ENCODE data around the gene UCK2. TPM values are rescaled to one million over a fixed set of nuclear protein-coding genes. Genes with fewer than 3 reads are reported as not detected.
A peak's percentile ranks its signal among the peaks of the same experiment; 100 is the strongest.

The UCK2 gene
- polyA plus RNA-seq, 2 of the 4 experiments (the other 2 are of a cell fraction): 72.4 to 98.9 TPM

DNA sequence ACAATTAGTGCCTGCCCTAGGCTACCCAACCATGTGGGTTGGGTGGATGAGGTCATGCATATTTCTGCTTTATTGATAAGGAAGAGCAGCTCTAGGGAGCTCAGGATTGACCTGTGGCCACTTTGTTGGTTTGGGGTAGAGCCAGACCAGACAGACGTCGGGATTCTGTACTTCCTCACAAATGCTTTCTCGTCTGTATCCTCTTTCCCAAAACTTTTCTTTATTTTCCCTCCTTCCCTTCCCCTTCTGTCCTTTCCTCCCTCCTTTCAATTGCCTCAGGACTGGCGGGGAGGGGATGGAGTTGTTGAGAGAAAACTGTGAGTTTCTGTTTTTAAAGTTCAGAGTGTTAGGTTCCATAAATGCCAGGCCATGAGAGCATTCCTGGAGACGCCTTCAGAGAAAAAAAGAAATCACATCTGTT, 68.0 kb downstream of the UCK2 start (continued):
- TF ChIP-seq HEYL (CRISPR knock-in tag; IDR thresholded peaks at IDR 0.05) (no peak), GATA3 (IDR thresholded peaks at IDR 0.05; ENCODE audit: borderline replicate concordance) (no peak)

DNA sequence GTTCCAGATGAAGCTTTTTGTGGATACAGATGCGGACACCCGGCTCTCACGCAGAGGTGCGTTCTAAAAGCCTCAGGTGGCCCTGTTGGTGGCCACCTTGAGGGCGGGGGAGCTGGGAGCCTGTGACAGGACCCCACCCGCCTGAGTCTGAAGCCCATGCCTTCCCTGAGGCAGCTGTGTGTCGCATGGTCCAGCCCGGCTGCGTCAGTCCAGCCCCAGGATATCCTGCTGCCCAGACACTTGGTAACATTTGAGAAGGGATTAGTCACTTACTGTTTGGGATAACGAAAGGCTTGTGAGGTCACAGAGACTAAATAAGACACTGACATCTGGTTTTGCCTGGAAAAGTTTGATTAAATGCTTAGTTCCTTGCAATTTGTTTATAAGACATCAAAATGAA, 68.9 kb downstream of the UCK2 start:
- Histone ChIP-seq H3K27ac (peak overlapping the region in 1 of 2 experiments; percentile 17; a peak in 1 of 6 replicates), H3K4me2 (no peak overlapping the region), H3K4me1 (peaks cover 17% of the 10 kb centered on the region; the same call in 2 of the 3 replicates), H3K4me3 (no peak overlapping the region), H3K9me3 (no peaks in the 10 kb centered on the region)
- ATAC-seq (peak in 1 of 2 experiments; percentile 21; a peak in 1 of 6 replicates), DNase-seq (ENCODE audit: low read depth in 1 of 2, low spot score in 1 of 2) (no peak), FAIRE-seq (no peak)
- 71% methylated on average over 6 of the region's 10 CpGs for WGBS (ENCODE audit: missing lambda C conversion rate)
- TF ChIP-seq, protein P1, sequence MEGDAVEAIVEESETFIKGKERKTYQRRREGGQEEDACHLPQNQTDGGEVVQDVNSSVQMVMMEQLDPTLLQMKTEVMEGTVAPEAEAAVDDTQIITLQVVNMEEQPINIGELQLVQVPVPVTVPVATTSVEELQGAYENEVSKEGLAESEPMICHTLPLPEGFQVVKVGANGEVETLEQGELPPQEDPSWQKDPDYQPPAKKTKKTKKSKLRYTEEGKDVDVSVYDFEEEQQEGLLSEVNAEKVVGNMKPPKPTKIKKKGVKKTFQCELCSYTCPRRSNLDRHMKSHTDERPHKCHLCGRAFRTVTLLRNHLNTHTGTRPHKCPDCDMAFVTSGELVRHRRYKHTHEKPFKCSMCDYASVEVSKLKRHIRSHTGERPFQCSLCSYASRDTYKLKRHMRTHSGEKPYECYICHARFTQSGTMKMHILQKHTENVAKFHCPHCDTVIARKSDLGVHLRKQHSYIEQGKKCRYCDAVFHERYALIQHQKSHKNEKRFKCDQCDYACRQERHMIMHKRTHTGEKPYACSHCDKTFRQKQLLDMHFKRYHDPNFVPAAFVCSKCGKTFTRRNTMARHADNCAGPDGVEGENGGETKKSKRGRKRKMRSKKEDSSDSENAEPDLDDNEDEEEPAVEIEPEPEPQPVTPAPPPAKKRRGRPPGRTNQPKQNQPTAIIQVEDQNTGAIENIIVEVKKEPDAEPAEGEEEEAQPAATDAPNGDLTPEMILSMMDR (IDR thresholded peaks at IDR 0.05): no peak
- POLR2A ChIA-PET: no interaction called here
- CTCF ChIA-PET: no interaction called here

DNA sequence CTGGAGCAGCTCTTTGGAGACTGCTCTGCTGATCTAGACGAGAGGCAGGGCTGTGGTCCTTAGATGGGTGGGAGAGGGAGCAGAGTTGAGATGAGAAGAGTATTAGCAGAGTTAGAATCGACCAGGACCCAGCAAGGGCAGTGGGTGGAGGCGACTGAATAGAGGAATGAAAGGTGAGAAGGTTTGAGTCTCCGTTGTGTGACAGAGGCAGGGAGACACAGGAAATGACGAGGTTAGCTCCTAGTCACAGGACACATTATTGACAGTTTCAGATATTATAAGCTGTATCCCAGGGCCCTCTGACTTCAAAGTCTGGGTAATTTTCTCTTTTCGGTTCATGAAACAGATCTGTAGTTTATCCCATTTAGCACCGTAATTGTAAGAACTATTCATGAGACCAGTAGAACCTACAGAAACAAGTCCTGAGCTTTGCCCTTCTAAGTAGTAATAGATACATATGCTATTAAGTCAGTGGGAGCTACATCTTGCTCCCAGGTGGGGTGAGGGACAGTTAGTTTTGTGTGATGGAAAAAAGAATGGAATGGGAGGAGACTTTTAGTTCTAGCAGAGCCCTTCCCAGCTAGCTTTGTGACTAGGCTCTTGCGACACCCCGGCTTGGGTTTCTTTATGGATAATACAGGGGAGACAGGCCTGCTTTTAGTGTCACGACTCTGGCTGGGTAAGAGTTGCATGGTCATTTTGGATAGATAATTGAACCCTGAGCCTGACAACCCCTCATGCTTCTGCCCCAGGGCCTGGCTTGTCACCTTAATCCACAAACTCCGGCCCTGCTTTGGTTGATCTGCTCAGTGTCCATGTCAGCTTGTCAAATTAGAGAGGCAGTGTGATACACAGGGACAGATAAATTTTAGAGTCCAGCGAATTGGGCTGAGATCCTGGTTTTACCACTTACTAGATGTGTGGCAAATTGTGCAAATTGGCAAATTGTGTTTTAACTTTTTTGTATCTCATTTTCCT, 70.2 kb downstream of the UCK2 start:
- 82% methylated on average over 12 of the region's 12 CpGs for WGBS (ENCODE audit: missing lambda C conversion rate)
- H3K4me3 ChIP-seq: no peak overlapping the region
- DNase-seq (ENCODE audit: low read depth in 1 of 2, low spot score in 1 of 2) (no peak), FAIRE-seq (no peak), ATAC-seq (no peak)
- H3K4me2 ChIP-seq: no peak overlapping the region
- ChIA-PET POLR2A (no interaction called here), CTCF (interaction anchor here (0.9 to 4.5 kb wide), 3 partner anchors 9 to 69 kb away, joined by 3 to 30 read pairs (median 7); no protein-coding TSS in a partner anchor)
- H3K9me3 ChIP-seq: no peaks in the 10 kb centered on the region
- H3K27ac ChIP-seq: no peak overlapping the region
- H3K4me1 ChIP-seq: peaks cover 17% of the 10 kb centered on the region; the same call in 2 of the 3 replicates
- TF ChIP-seq EHMT2 (IDR thresholded peaks at IDR 0.05; ENCODE audit: low read depth): no peak
- TF ChIP-seq ZFP36 (IDR thresholded peaks at IDR 0.05; ENCODE audit: borderline replicate concordance, partially characterized antibody): no peak
- TF ChIP-seq, protein P2, sequence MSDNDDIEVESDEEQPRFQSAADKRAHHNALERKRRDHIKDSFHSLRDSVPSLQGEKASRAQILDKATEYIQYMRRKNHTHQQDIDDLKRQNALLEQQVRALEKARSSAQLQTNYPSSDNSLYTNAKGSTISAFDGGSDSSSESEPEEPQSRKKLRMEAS (IDR thresholded peaks at IDR 0.05): no peak
- TF ChIP-seq MAFK (IDR thresholded peaks at IDR 0.05; ENCODE audit: partially characterized antibody): no peak
- peak; percentile 27 to 28; a peak in 2 of 4 replicates for TF ChIP-seq CEBPB (IDR thresholded peaks at IDR 0.05)
- no peak for TF ChIP-seq EHF (CRISPR knock-in tag; IDR thresholded peaks at IDR 0.05)
- TF ChIP-seq, protein P3, sequence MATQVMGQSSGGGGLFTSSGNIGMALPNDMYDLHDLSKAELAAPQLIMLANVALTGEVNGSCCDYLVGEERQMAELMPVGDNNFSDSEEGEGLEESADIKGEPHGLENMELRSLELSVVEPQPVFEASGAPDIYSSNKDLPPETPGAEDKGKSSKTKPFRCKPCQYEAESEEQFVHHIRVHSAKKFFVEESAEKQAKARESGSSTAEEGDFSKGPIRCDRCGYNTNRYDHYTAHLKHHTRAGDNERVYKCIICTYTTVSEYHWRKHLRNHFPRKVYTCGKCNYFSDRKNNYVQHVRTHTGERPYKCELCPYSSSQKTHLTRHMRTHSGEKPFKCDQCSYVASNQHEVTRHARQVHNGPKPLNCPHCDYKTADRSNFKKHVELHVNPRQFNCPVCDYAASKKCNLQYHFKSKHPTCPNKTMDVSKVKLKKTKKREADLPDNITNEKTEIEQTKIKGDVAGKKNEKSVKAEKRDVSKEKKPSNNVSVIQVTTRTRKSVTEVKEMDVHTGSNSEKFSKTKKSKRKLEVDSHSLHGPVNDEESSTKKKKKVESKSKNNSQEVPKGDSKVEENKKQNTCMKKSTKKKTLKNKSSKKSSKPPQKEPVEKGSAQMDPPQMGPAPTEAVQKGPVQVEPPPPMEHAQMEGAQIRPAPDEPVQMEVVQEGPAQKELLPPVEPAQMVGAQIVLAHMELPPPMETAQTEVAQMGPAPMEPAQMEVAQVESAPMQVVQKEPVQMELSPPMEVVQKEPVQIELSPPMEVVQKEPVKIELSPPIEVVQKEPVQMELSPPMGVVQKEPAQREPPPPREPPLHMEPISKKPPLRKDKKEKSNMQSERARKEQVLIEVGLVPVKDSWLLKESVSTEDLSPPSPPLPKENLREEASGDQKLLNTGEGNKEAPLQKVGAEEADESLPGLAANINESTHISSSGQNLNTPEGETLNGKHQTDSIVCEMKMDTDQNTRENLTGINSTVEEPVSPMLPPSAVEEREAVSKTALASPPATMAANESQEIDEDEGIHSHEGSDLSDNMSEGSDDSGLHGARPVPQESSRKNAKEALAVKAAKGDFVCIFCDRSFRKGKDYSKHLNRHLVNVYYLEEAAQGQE (IDR thresholded peaks at IDR 0.05): no peak
- TF ChIP-seq ZC3H11A (IDR thresholded peaks at IDR 0.05): no peak
- no peak for TF ChIP-seq EP300 (IDR thresholded peaks at IDR 0.05)

DNA sequence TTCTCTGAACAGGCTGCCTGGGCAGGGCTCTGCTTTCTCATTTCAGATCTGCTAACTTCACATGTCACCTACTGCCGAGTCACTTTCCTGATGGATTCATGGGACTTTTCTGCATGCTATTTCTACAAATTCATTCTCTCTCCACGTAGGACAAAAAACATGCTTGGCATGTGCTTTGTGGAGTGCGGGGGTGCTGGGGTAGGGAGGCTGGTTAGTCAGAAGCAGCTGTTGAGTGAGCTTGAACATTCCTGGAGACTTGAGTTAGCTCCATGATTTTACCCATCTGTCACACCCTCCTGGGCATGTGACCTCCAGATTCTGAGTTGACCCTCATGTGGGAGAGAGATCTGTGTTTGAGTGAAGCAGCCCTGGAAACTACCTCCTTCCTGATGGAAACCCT, 71.4 kb downstream of the UCK2 start:
- H3K9me3 ChIP-seq: no peaks in the 10 kb centered on the region
- H3K4me2 ChIP-seq: no peak overlapping the region
- FAIRE-seq (no peak), ATAC-seq (peak; percentile 49 to 52; a peak in 5 of 6 replicates), DNase-seq (ENCODE audit: low read depth in 1 of 2, low spot score in 1 of 2) (peak in 1 of 2 experiments; percentile 35)
- CTCF ChIA-PET: interaction anchor here (1.2 to 4.5 kb wide), 4 partner anchors 8 to 298 kb away, joined by 4 to 30 read pairs (median 6); no protein-coding TSS in a partner anchor
- POLR2A ChIA-PET: no interaction called here
- WGBS (ENCODE audit: missing lambda C conversion rate): 27% methylated on average over 3 of the region's 3 CpGs
- H3K4me3 ChIP-seq: no peak overlapping the region
- peaks cover 20% of the 10 kb centered on the region; the same call in 2 of the 3 replicates for H3K4me1 ChIP-seq
- peak overlapping the region in 1 of 2 experiments; percentile 34; a peak in 2 of 6 replicates for H3K27ac ChIP-seq
- TF ChIP-seq RNF2 (IDR thresholded peaks at IDR 0.05; ENCODE audit: borderline replicate concordance, low read depth) (no peak), HOXA7 (CRISPR knock-in tag; IDR thresholded peaks at IDR 0.05) (no peak), SMC3 (IDR thresholded peaks at IDR 0.05) (no peak), TFCP2L1 (CRISPR knock-in tag; IDR thresholded peaks at IDR 0.05) (no peak)
- TF ChIP-seq, protein P3 (IDR thresholded peaks at IDR 0.05): no peak
- TF ChIP-seq, protein P4, sequence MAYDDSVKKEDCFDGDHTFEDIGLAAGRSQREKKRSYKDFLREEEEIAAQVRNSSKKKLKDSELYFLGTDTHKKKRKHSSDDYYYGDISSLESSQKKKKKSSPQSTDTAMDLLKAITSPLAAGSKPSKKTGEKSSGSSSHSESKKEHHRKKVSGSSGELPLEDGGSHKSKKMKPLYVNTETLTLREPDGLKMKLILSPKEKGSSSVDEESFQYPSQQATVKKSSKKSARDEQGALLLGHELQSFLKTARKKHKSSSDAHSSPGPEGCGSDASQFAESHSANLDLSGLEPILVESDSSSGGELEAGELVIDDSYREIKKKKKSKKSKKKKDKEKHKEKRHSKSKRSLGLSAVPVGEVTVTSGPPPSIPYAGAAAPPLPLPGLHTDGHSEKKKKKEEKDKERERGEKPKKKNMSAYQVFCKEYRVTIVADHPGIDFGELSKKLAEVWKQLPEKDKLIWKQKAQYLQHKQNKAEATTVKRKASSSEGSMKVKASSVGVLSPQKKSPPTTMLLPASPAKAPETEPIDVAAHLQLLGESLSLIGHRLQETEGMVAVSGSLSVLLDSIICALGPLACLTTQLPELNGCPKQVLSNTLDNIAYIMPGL (CRISPR knock-in tag; IDR thresholded peaks at IDR 0.05; ENCODE audit: borderline replicate concordance): no peak

All from A549 (cell line).